ENCODE results near the gene ROCK2. TPM values are rescaled to one million over a fixed set of nuclear protein-coding genes. Genes with fewer than 3 reads are reported as not detected.

The ROCK2 gene
- polyA plus RNA-seq, 1 donor (not counting 4 experiments of a cell fraction or from before 2014, with no cell fraction given): 12.6 TPM

DNA sequence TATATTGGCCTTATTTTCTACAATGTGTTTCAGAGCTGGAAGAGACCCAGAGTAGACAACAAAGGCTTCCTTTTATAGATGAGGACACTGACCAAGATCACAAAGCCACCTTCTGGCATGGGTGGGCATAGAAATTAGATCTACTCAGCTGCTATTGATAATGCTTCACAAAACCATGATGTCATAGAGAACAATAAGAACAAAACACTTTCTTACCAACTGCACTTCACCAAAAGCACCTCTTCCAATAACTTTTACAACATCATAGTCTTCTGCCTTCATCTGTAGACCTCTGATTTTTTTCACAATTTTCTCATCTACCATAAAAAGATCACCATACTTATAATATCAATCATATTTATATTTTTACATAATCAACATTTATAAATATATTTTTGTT lies 58.1 kb downstream of the ROCK2 start:
- Histone ChIP-seq H3K4me1 (ENCODE audit: control insufficient read depth, extremely low read depth, insufficient read depth, low read length) (no peaks in the 10 kb centered on the region), H3K9ac (ENCODE audit: control insufficient read depth, extremely low read depth, insufficient read depth, low read length) (no peak overlapping the region), H2AFZ (ENCODE audit: control insufficient read depth, low read length) (no peak overlapping the region), H3K36me3 (ENCODE audit: control insufficient read depth in 2 of 2, extremely low read depth in 1 of 2, insufficient read depth in 2 of 2, low read length in 2 of 2) (peaks cover 0 to 5% of the 10 kb centered on the region in 2 experiments), H3K4me2 (ENCODE audit: control insufficient read depth, extremely low read depth, insufficient read depth, low read depth, low read length) (no peak overlapping the region), H3K79me2 (ENCODE audit: control insufficient read depth, insufficient read depth, low read length) (peaks cover 22% of the 10 kb centered on the region), H3K4me3 (ENCODE audit: control insufficient read depth in 2 of 3, extremely low read depth in 1 of 3, insufficient read depth in 2 of 3, low read depth in 1 of 3, low read length in 3 of 3) (no peak overlapping the region), H3K27ac (ENCODE audit: control insufficient read depth, insufficient read depth, low read length) (no peak overlapping the region), H3K27me3 (ENCODE audit: control insufficient read depth, extremely low read depth, insufficient read depth, low read length) (no peaks in the 10 kb centered on the region), H4K20me1 (ENCODE audit: control insufficient read depth, extremely low read depth, insufficient read depth, low read length) (no peaks in the 10 kb centered on the region), H3K9me1 (ENCODE audit: control insufficient read depth, extremely low read depth, insufficient read depth, low read length) (no peaks in the 10 kb centered on the region), H3K9me3 (ENCODE audit: control insufficient read depth, low read depth, low read length) (no peaks in the 10 kb centered on the region)
- dilution Hi-C loops (cut with MboI; ENCODE audit: extremely low pct_ligation_motif_present, low sequenced_read_pairs): no loop called here
- no peak for TF ChIP-seq EZH2 (IDR thresholded peaks at IDR 0.05; ENCODE audit: low read length)
- TF ChIP-seq, protein P1, sequence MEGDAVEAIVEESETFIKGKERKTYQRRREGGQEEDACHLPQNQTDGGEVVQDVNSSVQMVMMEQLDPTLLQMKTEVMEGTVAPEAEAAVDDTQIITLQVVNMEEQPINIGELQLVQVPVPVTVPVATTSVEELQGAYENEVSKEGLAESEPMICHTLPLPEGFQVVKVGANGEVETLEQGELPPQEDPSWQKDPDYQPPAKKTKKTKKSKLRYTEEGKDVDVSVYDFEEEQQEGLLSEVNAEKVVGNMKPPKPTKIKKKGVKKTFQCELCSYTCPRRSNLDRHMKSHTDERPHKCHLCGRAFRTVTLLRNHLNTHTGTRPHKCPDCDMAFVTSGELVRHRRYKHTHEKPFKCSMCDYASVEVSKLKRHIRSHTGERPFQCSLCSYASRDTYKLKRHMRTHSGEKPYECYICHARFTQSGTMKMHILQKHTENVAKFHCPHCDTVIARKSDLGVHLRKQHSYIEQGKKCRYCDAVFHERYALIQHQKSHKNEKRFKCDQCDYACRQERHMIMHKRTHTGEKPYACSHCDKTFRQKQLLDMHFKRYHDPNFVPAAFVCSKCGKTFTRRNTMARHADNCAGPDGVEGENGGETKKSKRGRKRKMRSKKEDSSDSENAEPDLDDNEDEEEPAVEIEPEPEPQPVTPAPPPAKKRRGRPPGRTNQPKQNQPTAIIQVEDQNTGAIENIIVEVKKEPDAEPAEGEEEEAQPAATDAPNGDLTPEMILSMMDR (optimal IDR thresholded peaks at IDR 0.05 in 1 of 3, IDR thresholded peaks at IDR 0.05 in 1 of 3, conservative IDR thresholded peaks at IDR 0.05 in 1 of 3; ENCODE audit: extremely low read depth in 1 of 3, insufficient read depth in 2 of 3, low read length in 3 of 3): no peak
- DNase-seq (ENCODE audit: low read depth, low spot score) (no peak), FAIRE-seq (no peak)

DNA sequence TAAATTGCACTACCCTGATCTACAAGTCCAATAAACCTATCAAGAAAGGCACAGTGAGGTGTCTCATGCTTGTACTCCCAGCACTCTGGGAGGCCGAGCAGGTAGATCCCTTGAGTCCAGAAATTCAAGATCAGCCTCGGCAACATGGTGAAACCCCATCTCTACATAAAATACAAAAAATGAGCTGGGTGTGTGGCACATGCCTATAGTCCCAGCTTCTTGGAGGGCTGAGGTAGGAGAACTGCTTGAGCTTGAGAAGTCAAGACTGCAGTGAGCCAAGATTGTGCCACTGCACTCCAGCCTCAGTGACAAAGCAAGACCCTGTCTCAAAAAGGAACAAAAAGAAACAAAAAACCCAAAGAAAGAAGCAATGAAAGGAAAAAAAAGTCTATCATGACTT lies 58.9 kb downstream of the ROCK2 start:
- no peak overlapping the region for H2AFZ ChIP-seq (ENCODE audit: control insufficient read depth, low read length)
- FAIRE-seq (no peak), DNase-seq (ENCODE audit: low read depth, low spot score) (no peak)
- no peak overlapping the region for H3K4me3 ChIP-seq (ENCODE audit: control insufficient read depth in 2 of 3, extremely low read depth in 1 of 3, insufficient read depth in 2 of 3, low read depth in 1 of 3, low read length in 3 of 3)
- H3K27me3 ChIP-seq (ENCODE audit: control insufficient read depth, extremely low read depth, insufficient read depth, low read length): no peaks in the 10 kb centered on the region
- peaks cover 0 to 5% of the 10 kb centered on the region in 2 experiments for H3K36me3 ChIP-seq (ENCODE audit: control insufficient read depth in 2 of 2, extremely low read depth in 1 of 2, insufficient read depth in 2 of 2, low read length in 2 of 2)
- TF ChIP-seq, protein P1 (optimal IDR thresholded peaks at IDR 0.05 in 1 of 3, IDR thresholded peaks at IDR 0.05 in 1 of 3, conservative IDR thresholded peaks at IDR 0.05 in 1 of 3; ENCODE audit: extremely low read depth in 1 of 3, insufficient read depth in 2 of 3, low read length in 3 of 3): no peak
- no peak for TF ChIP-seq EZH2 (IDR thresholded peaks at IDR 0.05; ENCODE audit: low read length)
- peaks cover 18% of the 10 kb centered on the region for H3K79me2 ChIP-seq (ENCODE audit: control insufficient read depth, insufficient read depth, low read length)
- H3K4me2 ChIP-seq (ENCODE audit: control insufficient read depth, extremely low read depth, insufficient read depth, low read depth, low read length): no peak overlapping the region
- no peaks in the 10 kb centered on the region for H3K4me1 ChIP-seq (ENCODE audit: control insufficient read depth, extremely low read depth, insufficient read depth, low read length)
- H3K27ac ChIP-seq (ENCODE audit: control insufficient read depth, insufficient read depth, low read length): no peak overlapping the region
- H3K9ac ChIP-seq (ENCODE audit: control insufficient read depth, extremely low read depth, insufficient read depth, low read length): no peak overlapping the region
- dilution Hi-C loops (cut with MboI; ENCODE audit: extremely low pct_ligation_motif_present, low sequenced_read_pairs): no loop called here
- no peaks in the 10 kb centered on the region for H4K20me1 ChIP-seq (ENCODE audit: control insufficient read depth, extremely low read depth, insufficient read depth, low read length)
- no peaks in the 10 kb centered on the region for H3K9me3 ChIP-seq (ENCODE audit: control insufficient read depth, low read depth, low read length)
- no peaks in the 10 kb centered on the region for H3K9me1 ChIP-seq (ENCODE audit: control insufficient read depth, extremely low read depth, insufficient read depth, low read length)
